GM18526 (cell line): Measurements from ENCODE around the gene METTL26.

ENCODE experiments used
- POLR2A ChIP-seq: IDR thresholded peaks from 3 replicates; pipeline ENCODE4 v1.6.1; 2011; ENCODE audit not compliant: insufficient read length; ENCODE audit errors: extremely low read depth

METTL26 gene

DNA sequence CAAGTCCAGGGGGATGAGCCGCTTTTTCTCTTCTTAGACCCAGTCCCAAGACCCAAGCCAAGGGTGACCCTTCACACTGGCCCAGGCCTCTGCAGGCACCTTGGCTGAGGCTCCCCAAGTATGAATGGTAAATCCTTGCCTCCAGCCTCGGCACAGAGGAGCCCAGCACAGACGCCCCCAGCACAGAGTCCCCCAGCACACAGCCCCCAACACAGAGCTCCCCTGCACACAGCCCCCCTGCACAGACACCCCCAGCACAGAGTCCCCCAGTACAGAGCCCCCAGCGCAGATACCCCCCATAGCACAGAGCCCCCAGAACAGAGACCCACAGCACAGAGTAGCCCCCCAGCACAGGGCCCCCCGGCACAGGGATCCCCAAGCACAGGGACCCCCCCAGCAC is 4.5 kb upstream of the METTL26 start:
- no peak for TF ChIP-seq POLR2A

DNA sequence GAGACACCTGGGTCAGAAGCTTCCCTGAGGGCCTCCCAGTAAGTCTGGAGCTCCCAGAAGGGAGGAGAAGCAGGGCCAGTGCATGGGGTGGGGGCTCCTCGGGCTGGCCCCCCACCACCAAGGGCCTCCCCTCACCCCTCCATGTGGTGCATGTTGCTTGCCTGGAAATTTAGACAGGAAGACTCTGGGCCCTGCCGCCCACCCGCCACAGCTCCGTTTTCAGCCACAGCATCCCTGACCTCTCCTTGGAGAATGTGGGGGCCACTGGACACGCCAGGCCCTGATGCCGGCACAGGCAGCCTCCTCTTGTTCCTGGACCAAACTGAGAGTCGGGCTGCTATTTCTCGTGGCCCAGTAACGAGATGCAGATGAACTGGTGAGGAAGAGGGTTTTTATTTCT is 2.7 kb upstream of the METTL26 start:
- no peak for TF ChIP-seq POLR2A

DNA sequence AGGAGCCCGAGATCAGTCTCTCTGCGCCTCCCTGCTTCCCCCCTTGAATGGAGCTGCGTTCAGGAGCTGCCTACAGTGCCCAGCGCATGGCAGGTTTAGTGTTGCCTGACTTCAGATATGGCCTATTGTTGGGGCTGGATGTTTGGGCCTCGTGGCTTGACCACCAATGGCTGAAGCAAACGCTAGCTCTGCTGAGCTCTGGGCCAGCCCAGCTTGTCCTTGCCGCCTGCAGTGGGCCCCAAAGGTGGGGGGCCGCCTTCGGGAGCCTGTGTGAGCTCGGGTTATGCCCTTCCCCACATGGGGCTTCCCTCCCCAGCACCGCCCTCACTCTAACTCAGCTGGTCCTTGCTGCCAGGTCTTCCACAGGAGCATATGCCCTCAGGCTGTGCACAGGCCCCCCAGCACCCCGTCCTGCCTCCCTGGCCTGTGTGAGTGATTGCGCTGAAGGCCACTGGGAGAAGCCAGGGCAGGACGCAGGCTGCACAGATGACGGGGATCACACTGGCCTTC is 2.0 kb upstream of the METTL26 start:
- no peak for TF ChIP-seq POLR2A

DNA sequence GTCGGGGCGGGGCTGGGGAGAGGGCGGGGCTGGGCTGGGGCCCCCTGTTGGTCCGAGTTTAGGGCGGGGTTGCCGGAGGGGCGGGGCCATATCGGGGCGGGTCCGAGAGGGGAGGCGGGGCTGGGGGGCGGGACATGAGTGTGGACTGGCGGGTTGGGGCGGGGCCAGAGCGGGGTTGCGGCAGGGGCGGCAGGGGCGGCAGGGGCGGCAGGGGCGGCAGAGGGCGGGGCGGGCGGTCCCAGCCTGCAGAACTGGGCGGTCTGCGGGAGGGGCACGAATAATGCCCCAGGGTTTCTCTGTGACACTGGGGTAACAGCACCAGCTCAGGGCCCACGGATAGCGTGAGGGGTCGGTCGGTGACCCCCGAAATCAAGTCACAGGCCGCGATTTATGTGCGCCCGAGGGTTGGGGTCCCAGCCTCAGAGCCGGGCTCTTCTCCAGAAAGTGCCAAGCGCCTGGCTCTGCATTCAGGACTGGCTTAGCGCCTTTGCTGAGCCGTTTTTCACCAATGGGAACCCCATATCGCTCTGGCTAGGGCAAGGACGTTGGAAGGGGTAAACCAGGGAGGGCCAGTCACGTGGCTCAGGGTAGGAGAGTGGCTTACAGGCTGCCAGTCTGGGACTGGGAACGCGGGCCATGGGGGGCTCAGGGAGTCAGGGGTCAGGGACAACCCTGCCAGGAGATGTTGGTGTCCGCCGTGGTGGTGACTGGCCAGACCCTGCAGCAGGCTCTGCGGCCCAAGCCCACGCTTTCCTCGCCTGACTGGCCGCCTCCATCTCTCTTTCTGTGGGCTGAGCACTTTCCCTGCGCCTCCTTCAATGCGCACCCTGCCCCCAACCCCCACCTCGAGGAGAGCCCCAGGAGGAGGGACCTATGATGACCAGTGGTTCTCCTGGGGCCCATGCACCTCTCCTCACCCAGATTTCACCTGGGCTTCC is 1.2 kb upstream of the METTL26 start:
- TF ChIP-seq POLR2A, result no peak

- TF ChIP-seq POLR2A, result no peak
Measured at GRCh38 chr16:635573-636205, 416 bp downstream of the METTL26 start.

GRCh38 chr16:634996-635395 is 1.1 kb downstream of the METTL26 start:
- TF ChIP-seq POLR2A, result no peak

DNA sequence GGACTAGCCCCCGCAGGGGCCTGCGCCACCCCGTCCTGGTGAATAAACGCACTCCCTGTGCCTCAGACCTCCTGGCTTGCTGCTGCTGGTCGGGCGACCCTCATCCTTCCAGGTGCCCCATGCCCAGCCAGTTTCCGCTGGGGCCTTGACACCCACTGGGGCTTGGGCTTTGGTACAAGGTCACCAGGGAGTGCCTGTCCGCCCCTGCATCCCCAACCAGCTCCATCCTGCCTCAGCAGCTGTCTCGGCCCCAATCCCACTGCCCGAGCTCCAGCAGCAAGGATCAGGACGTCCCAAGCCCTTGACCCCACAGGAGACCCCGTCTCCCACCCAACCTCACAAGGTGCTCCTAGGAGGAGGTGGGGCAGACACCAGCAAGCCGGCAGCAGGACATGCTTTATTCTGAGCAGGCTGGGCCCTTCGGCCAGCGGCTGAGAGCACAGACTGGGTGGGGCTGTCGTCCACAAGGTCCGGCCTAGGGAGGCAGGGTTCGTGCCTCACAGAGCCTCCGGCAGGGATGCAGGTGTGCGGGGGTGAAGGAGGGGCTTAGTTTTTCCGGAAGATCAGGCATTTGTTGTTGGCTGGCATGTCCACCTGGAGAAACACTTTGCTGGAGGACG is 1.9 kb downstream of the METTL26 start:
- no peak for TF ChIP-seq POLR2A

DNA sequence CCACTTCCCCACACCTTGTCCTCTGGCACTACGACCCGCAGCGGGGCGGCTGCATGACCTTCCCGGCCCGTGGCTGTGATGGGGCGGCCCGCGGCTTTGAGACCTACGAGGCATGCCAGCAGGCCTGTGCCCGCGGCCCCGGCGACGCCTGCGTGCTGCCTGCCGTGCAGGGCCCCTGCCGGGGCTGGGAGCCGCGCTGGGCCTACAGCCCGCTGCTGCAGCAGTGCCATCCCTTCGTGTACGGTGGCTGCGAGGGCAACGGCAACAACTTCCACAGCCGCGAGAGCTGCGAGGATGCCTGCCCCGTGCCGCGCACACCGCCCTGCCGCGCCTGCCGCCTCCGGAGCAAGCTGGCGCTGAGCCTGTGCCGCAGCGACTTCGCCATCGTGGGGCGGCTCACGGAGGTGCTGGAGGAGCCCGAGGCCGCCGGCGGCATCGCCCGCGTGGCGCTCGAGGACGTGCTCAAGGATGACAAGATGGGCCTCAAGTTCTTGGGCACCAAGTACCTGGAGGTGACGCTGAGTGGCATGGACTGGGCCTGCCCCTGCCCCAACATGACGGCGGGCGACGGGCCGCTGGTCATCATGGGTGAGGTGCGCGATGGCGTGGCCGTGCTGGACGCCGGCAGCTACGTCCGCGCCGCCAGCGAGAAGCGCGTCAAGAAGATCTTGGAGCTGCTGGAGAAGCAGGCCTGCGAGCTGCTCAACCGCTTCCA is 2.6 kb downstream of the METTL26 start:
- no peak for TF ChIP-seq POLR2A

DNA sequence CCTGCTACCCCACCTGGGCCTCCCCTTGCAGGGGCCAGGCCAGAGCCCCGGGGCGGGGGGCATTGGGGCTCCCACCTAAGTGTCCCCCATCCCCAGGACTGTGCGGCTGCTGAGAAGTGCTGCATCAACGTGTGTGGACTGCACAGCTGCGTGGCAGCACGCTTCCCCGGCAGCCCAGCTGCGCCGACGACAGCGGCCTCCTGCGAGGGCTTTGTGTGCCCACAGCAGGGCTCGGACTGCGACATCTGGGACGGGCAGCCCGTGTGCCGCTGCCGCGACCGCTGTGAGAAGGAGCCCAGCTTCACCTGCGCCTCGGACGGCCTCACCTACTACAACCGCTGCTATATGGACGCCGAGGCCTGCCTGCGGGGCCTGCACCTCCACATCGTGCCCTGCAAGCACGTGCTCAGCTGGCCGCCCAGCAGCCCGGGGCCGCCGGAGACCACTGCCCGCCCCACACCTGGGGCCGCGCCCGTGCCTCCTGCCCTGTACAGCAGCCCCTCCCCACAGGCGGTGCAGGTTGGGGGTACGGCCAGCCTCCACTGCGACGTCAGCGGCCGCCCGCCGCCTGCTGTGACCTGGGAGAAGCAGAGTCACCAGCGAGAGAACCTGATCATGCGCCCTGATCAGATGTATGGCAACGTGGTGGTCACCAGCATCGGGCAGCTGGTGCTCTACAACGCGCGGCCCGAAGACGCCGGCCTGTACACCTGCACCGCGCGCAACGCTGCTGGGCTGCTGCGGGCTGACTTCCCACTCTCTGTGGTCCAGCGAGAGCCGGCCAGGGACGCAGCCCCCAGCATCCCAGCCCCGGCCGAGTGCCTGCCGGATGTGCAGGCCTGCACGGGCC is 3.4 kb downstream of the METTL26 start:
- TF ChIP-seq POLR2A, result no peak

DNA sequence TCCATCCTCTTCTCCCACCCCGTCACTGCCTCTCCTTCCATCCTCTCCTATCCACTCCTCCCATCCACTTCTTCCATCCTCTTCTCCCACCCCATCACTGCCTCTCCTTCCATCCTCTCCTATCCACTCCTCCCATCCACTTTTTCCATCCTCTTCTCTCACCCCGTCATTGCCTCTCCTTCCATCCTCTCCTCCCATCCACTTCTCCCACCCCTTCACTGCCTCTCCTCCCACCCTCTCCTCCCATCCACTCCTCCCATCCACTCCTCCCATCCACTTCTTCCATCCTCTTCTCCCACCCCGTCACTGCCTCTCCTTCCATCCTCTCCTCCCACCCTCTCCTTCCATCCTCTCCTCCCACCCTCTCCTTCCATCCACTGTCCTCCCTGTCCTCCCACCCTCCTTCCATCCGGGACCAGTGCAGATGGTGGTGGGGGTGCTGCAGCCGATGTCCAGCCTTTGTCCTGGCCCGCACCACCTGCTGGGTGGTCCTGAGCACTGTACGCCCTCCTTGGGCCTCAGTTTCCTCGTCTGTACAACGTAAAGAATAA is 4.2 kb downstream of the METTL26 start:
- TF ChIP-seq POLR2A, result no peak

- no peak for TF ChIP-seq POLR2A
Measured at GRCh38 chr16:630815-631405, 5.2 kb downstream of the METTL26 start, which contains the start of gene WFIKKN1. TSS of gene WFIKKN1 (plus strand) at chr16:630985. CDS start at chr16:631254, 269 bp downstream.

- TF ChIP-seq POLR2A, result no peak
Measured at GRCh38 chr16:630249-630814, 5.8 kb downstream of the METTL26 start.

DNA sequence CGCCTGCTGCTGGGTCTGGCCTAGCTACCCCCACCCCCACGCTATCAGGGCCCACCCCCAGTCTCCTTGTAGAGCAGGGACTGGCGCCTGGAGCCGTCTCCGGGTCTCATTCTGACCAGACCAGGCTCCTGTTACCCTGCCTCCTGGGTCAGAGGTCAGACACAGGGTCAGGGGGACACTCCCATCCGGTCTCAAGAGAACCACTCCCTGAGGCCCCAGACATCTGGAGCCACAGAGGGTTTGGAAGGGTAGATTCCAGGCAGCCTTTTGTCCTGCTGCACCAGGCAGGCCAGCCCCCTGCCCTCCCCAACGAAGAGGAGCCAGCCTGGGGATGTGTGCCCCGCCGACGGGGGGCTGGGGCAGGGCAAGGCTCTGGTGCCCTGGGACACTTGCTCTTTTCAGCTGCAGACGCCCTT is 6.3 kb downstream of the METTL26 start:
- no peak for TF ChIP-seq POLR2A
